Measurements from ENCODE around the gene PBX3.

Gene PBX3

GRCh38 chr9:126000731-126001580 is 253.8 kb downstream of the PBX3 start:
- no peak for TF ChIP-seq ZFX (IDR thresholded peaks at IDR 0.05)
- TF ChIP-seq, protein P1, sequence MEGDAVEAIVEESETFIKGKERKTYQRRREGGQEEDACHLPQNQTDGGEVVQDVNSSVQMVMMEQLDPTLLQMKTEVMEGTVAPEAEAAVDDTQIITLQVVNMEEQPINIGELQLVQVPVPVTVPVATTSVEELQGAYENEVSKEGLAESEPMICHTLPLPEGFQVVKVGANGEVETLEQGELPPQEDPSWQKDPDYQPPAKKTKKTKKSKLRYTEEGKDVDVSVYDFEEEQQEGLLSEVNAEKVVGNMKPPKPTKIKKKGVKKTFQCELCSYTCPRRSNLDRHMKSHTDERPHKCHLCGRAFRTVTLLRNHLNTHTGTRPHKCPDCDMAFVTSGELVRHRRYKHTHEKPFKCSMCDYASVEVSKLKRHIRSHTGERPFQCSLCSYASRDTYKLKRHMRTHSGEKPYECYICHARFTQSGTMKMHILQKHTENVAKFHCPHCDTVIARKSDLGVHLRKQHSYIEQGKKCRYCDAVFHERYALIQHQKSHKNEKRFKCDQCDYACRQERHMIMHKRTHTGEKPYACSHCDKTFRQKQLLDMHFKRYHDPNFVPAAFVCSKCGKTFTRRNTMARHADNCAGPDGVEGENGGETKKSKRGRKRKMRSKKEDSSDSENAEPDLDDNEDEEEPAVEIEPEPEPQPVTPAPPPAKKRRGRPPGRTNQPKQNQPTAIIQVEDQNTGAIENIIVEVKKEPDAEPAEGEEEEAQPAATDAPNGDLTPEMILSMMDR (conservative IDR thresholded peaks at IDR 0.05) = no peak
- H3K27ac ChIP-seq = no peak overlapping the region

- no peak overlapping the region for H3K27ac ChIP-seq
- TF ChIP-seq, protein P1 (conservative IDR thresholded peaks at IDR 0.05) = no peak
- no peak for TF ChIP-seq ZFX (IDR thresholded peaks at IDR 0.05)
Observed at GRCh38 chr9:126001581-126002225, 254.5 kb downstream of the PBX3 start.

DNA sequence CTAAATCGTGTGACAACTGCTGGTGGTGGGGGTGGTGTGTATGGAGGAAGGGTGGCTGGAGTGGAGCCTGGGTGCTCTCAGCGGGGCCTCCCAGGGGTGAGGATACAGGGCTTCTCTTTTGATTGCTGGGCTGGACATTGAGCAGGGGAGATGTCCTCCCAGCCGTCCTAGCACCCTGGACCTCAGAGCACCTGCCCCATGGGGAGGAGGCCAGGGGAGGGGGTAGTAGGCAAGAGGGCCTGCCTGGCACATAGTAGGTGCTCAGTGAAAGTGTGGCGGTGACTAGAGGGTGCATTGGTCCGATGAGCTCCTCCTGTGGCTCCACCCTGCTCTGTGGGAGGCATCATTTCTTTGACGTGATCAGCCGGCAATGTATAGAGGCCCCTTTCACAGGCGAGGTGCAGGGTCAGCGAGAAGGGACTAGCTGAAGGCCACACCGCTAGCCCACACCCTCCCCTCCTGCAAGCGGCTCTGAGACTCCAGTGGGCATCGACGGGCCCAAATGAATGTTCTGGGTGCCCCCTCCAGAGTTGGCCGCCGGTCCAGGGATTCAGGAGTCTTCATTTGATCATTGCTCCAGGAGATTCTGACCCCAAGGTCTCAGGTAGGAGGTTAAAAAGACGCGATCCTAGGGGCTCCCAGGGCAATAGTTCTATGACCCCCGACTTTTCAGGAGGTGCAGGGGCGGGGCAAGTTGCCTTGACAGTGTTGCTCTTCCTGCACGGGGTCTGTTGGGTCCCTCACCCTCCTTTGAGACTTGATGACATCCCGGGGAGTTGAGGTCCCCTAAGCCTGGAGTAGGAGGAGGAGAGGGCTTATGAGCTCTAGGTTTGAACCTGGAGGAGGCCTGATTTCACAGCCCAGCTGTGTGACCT is 255.5 kb downstream of the PBX3 start:
- H3K27ac ChIP-seq = no peak overlapping the region
- no peak for TF ChIP-seq ZFX (IDR thresholded peaks at IDR 0.05)
- TF ChIP-seq, protein P1 (conservative IDR thresholded peaks at IDR 0.05) = no peak

DNA sequence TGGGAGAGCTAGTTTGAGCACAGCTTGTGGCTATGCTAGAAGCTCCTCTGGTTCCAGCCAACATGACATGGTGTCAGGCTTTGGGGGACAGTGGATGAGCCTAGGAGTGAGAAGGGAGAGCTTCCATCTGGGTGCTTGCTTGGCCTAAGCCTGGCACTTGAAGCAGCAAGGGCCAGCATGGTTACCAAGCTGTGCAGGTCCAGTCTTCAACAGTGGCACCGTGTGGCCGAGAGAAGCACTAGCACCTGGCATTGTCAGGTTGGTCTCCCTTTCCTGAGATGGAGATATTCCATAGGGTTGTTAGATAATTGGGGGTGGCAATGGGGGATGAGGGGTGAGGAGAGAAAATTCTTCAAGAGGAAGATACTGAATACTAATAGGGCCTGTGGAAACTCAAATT is 261.9 kb downstream of the PBX3 start:
- TF ChIP-seq ZFX (IDR thresholded peaks at IDR 0.05) = no peak
- TF ChIP-seq, protein P1 (conservative IDR thresholded peaks at IDR 0.05) = no peak; the same call in 1 of the 2 replicates

DNA sequence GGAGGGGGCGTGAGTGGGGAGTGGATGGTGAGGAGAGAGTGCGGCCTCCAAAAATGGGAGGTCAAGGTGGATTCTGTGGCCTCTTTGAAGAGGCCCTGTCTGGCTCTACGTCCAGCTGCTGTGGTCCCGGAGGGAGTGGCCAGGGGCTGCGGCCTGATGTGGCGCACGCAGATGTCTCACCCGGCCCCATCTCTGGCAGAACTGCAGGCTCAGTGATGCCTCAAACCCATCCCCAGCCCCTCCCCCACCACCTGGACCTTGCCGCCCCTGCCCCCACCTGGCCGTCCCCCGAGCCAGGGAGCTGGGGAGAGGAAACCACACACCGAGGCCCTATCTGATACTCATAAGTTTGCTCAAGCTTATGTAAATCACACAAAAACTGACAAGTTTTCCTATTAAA is 267.6 kb downstream of the PBX3 start:
- no peak for TF ChIP-seq ZFX (IDR thresholded peaks at IDR 0.05)
- TF ChIP-seq, protein P1 (conservative IDR thresholded peaks at IDR 0.05) = no peak
- no peak overlapping the region for H3K27ac ChIP-seq

More for the DNA sequence above, 261.9 kb downstream of the PBX3 start:
- H3K27ac ChIP-seq = no peak overlapping the region

DNA sequence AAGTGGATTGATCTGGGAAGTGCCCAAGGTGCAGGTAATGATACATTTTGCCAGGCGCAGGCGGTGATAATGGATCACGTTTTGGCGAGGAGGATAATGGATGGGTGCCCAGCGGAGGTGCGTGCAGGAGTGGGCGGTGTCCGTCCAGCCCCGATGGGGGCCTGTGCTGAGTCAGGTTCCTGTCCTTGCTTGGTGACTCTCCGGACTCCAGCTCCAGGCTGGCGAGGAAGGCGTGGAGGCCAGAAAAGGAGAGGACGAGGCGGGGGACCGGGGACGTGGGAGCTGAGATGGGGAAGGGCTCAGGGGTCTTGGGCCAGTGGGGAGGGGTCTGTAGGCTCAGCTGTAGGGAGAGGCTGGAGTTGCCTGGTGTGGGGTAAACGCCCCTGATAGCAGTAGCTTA is 268.3 kb downstream of the PBX3 start:
- TF ChIP-seq, protein P1 (conservative IDR thresholded peaks at IDR 0.05) = no peak
- no peak for TF ChIP-seq ZFX (IDR thresholded peaks at IDR 0.05)
- H3K27ac ChIP-seq = no peak overlapping the region

Data from C4-2B (cell line).